Stimulated activated CD4-positive, alpha-beta T cell treated with anti-CD3 and anti-CD28 coated beads, Interleukin-2, amount 100 ng/mL, for 4 hours (primary cell): ENCODE results near the gene C6orf15.
"Not testable (repeated sequence)": the region's sequence is repeated elsewhere in the genome, so short reads cannot be mapped to it uniquely, and the experiment has no call there.

Experiments used
- DNase-seq: peaks from one replicate; pipeline ENCODE4 v3.0.0-alpha.2; 2020; ENCODE audit warnings: low read depth

Gene C6orf15

DNA sequence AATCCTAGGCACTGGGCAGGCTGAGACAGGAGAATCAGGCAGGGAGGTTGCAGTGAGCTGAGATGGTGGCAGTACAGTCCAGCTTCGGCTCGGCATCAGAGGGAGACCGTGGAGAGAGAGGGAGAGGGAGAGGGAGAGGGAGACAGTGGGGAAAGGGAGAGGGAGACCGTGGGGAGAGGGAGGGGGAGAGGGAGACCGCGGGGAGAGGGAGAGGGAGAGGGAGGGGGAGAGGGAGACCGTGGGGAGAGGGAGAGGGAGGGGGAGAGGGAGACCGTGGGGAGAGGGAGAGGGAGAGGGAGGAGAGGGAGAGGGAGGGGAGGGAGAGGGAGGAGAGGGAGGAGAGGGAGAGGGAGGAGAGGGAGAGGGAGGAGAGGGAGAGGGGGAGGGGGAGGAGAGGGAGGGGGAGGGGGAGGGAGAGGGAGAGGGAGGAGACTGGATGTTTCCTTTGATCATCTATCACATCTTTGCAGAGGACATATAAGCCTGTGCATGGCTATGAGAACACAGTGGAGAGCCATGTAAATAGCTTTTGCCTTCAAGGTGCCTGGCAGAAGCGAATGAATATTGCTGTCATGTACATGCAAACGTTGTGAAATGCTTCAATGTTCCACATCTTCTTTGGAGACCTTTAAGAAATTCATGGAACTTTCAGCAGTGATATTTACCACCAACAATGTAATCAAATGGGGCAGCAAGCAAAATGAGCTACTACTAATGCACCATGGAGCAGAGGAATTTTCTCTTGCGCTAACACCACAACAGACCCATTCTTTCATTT lies 44.3 kb downstream of the C6orf15 start:
- DNase-seq: not testable (repeated sequence)

- DNase-seq: not testable (repeated sequence)
Observed at GRCh38 chr6:31067028-31067427, 45.3 kb downstream of the C6orf15 start.

DNA sequence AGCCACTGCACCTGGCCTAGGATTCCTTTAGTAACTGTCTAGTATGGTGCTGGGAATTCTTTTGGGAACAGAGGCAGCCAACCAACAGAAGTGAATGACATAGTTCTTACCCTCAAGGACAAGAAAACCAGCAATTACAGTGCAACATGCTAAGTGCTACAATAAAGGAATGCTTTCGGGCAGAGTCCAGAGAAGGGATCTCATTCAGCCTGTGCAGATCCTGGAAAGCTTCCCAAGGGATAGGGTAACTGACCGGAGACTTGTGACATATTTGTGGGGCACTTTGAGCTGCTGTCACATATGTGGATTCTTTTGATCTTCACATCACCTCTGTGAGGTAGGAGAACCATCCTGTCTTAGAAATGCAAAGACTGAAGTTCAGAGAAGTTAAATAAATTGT lies 46.8 kb downstream of the C6orf15 start:
- DNase-seq: no peak

DNA sequence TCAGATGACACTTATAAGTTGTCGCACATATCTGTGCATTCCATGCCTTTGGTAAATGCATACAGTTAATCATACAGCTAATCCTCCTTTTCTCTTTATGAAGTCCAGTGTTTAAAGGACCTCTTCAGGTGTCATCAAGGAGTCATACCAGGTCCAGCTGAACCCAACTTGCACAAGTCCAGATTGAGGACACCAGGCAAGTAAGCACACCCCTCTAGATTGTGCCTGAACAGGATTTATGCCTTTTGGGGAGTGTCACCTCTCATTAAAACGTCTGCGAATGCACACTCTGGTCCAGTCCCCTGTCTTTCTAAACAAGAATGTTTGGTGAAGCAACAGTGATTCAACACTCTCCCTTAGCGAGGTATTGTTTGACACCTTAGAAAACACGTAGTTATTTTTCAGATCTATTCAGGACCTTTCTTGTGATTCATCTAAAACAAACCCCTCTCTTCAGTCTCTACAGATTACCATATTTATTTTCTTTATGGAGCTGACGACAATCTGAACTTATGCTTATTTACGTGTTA lies 48.4 kb downstream of the C6orf15 start:
- DNase-seq: no peak
